NCI-H2196 treated with DMSO at 0.1 percent for 48 hours (cell line): ENCODE results near the gene CENPVL3.
A peak's percentile ranks its signal among the peaks of the same experiment; 100 is the strongest.
"Not testable (repeated sequence)": the region's sequence is repeated elsewhere in the genome, so short reads cannot be mapped to it uniquely, and the experiment has no call there.

Experiments
- DNase-seq: peaks from one replicate; lab custom pipeline; 2025; ENCODE audit not compliant: unreplicated experiment; lab: John Stamatoyannopoulos, UW

CENPVL3 gene

DNA sequence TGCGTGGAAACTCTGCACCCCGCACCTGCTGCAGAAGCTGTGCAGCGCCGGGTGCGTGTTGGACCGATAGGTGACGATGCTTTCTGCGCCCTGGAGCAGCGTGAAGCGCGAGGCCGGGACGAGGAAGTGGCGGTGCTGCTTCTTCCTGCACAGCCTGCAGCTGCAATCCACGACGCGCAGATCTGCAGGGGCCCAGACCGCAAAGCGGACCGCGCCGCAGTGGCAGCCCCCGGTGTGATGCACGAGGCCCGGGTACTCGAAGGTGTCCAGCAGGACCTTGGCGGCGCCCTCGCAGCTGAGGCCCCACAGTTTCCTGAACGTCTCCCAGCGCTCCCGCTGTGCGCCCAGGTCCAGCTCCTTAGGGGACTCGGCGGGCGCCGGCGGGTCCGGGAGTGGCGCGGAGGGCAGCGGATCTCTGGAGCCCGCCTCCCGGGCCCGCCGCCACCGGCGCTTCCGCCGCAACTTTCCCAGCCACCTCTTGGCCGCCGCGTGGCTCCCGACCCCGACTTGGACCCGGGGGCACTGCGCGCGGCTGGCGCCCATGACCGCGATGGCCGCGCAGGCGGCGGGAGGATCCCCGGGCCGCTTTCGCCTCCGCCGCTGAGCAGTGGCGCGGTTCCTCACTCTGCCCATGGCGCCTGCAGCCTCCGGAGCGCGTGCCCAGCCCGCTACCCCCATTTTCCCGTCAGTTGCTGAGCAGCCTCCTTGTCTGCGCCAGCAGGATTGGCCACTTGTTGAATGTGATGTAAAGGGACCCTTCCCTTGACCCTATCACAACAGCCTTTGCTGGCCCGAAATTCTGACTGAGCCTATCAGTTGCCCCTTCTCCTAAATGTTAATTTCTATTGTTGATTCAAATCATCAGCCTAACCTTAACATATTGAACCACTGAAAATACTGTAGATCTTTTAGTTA is at the start of gene CENPVL3:
TSS of gene CENPVL3 (minus strand) at position 672 of the 915 bp plus-strand sequence. CDS start at position 633, 39 bp downstream.
- DNase-seq: not testable (repeated sequence)

DNA sequence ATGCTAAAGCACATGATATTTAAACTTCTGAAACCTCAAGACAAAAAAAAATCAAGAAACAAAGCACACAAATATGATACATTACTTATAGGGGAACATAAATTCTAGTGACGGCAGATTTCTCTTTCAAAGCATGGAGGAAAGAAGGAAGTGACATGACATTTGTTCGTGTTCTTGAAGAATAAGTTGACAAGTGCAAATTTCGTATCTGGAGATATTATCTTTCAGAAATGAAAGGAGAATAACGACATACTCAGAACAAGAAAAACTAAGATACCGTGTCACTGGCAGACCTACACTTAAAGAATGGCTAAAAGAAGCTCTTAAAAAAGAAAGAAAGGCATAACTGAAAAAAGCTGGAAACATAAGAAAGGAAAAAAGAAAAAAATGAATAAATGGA is 47.3 kb upstream of the CENPVL3 start:
- no peak for DNase-seq

DNA sequence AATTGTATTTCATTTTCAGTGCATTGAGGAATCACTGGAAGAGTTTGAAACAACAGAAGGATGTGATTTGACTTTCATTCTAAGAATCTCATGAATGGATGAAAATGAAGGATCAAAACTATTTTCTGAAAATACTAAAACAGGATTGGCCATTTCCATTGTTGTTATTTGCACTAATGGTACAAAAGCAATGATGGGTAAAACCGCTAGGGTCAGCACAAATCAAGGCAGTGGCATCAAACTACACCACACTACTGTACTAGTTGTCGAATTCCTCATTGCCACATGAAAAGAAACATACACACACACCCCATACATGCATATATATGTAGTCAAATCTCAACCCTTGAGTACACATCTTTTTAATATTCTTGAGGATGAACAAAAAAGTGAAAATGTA is 24.7 kb upstream of the CENPVL3 start:
- DNase-seq: no peak

- peak; percentile 0 for DNase-seq
These were observed 22.8 kb upstream of the CENPVL3 start for GRCh38 chrX:51641421-51642021.

GRCh38 chrX:51636511-51636910 is 17.8 kb upstream of the CENPVL3 start:
- not testable (repeated sequence) for DNase-seq

DNA sequence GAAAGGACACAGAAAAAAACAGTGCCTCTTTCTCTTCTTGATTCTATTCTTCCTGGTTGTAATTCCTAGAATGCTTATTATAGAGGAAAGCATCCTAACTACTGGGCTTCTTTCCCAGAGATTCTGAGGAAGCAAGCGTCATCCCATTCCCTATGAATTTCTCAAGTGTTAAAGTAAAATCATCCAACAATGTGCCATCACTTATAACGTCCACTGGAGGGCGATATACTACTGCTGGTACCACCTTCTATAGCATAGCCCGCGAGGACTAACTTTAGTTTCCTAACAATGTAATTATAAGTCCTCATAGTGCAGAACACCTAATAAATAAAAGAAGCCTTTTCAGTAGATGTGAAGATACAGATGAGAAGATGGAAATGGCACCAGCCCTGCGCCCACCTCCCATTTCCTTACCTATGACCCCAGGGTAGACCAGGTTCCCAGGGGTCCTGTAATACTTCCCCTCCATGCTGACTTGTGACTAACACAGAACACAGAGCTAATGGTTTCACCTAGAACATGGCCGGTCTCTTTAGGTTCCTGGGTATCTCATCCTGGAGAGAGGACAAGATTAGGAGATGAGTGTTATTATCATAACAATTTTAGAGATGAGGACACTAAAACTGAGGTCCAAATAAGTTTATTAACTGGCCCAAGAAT is 4.2 kb downstream of the CENPVL3 start:
- peak; percentile 1 for DNase-seq

DNA sequence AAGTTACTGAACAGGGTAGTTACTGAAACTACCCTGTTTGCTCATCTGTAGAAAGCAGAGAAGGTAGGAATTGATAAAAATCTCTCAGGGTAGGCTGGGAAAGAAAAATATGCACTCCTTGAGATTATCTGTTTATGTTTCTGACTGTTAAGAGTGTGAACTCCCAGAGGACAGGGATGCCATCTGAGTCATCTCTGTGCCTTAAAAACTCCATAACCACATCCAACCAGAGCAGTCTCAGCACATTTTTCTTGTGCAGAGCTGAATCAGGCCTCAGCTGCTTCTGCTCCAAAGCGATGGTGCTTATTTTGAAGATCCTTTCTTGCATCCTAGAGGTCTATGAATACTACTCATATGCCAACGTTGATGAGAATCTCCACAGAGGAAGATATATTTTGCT is 9.9 kb downstream of the CENPVL3 start:
- DNase-seq: no peak

- no peak for DNase-seq
These were observed 10.6 kb downstream of the CENPVL3 start for GRCh38 chrX:51608126-51608525.

DNA sequence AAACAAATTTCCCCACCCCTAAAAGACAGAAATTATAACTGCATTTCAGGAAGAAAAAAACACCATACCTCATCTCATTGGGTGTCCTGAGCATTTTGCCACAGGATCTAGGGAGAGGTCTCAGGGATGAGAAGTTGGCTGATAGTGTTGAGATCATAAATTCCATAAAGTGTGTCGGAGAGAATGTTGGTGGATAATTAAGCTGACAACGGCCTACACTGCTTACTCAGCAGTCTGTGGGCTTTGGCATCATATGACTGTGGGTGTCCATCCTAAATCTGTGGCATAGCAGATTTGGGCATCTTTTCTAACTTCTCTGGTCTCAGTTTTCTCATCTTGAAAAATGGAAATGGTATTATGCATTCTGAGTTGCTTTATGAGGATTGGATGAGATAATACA is 12.3 kb downstream of the CENPVL3 start:
- no peak for DNase-seq

DNA sequence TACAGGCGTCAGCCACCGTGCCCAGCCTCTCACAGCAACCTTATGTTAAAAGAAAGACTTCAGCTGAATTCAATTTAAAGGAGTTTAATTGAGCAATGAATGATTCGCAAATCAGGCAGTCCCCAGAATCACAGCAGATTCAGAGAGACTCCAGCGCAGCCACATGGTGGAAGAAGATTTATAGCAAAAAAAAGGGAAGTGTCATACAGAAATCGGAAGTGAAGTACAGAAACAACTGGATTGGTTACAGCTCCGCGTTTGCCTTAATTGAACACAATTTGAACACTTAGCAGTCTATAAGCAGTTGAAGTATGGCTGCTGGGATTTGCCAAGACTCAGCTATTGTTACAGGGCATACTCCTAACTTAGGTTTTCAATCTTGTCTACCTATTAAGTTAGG is 19.8 kb downstream of the CENPVL3 start:
- DNase-seq: no peak

- DNase-seq: no peak
These were observed 46.8 kb downstream of the CENPVL3 start for GRCh38 chrX:51571874-51572273.

DNA sequence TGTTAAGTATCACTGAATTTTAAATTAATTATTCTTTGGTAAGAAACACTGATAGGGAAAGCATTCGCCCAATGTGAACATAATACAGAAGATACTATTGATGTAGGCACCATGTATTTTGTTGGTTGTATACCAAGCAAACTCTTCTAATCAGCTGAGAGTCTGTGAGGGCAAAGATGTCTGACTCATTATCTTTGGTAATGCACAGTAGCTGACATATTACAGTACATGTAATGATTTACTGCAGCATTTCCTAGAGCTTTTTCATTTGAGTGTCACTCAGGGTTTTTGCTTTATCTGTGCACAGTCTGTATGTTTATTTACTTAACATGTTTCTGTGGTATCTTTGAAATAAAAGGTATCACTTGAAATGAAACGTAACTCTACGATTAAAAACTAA is 49.2 kb downstream of the CENPVL3 start:
- DNase-seq: no peak

GRCh38 chrX:51568586-51568985 is 50.1 kb downstream of the CENPVL3 start:
- DNase-seq: no peak
